Measurements from ENCODE around the gene SLC24A3.

Gene SLC24A3

DNA sequence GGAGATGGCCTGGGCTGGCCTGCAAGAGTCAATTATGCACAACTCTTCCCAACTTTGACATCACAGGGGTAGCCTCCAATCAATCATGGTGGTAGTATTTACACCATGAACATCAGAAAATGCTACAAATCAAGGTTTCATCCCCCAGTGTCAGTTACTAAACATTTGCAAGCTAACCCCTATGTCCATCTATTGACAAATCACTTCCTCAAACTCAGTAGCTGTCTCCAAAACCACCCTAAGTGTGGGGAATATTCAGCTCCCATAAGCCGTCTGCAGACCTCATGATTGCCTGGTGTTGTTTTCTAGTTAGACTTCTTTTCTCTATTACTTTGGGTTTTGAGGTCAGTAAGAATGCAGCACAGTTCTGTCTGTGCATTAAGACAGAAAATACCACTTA lies 344.8 kb downstream of the SLC24A3 start:
- no peaks in the 10 kb centered on the region for H3F3A ChIP-seq (ENCODE audit: control insufficient read depth, insufficient read depth)
- no peaks in the 10 kb centered on the region for H3K27me3 ChIP-seq (ENCODE audit: control insufficient read depth, low read length)
- no peaks in the 10 kb centered on the region for H3K79me2 ChIP-seq (ENCODE audit: control insufficient read depth, low read length)
- no peaks in the 10 kb centered on the region for H3K9me3 ChIP-seq (ENCODE audit: control insufficient read depth, insufficient read depth, low read length)
- H3K4me3 ChIP-seq (ENCODE audit: low read length): no peak overlapping the region
- no peak overlapping the region for H3K4me2 ChIP-seq (ENCODE audit: low read length)
- no peak for TF ChIP-seq EZH2phosphoT487 (IDR thresholded peaks at IDR 0.05; ENCODE audit: borderline replicate concordance, low read length)
- TF ChIP-seq CTCF (IDR thresholded peaks at IDR 0.05; ENCODE audit: low read depth, low read length, poor library complexity, severe bottlenecking): no peak
- no peaks in the 10 kb centered on the region for H3K9me2 ChIP-seq (replicated peaks; ENCODE audit: control insufficient read depth, low read length)
- no peaks in the 10 kb centered on the region for H4K20me1 ChIP-seq (ENCODE audit: control insufficient read depth, insufficient read depth, low read depth, low read length)
- no peak overlapping the region for H3K27ac ChIP-seq (ENCODE audit: low read depth, low read length)
- H3K4me1 ChIP-seq (ENCODE audit: control insufficient read depth, low read length): no peaks in the 10 kb centered on the region
- H3K36me3 ChIP-seq (ENCODE audit: control insufficient read depth, low read length): no peaks in the 10 kb centered on the region

GRCh38 chr20:19560881-19561480 lies 348.5 kb downstream of the SLC24A3 start:
- Histone ChIP-seq H3K79me2 (ENCODE audit: control insufficient read depth, low read length) (no peaks in the 10 kb centered on the region), H3K9me3 (ENCODE audit: control insufficient read depth, insufficient read depth, low read length) (no peaks in the 10 kb centered on the region), H4K20me1 (ENCODE audit: control insufficient read depth, insufficient read depth, low read depth, low read length) (no peaks in the 10 kb centered on the region), H3K36me3 (ENCODE audit: control insufficient read depth, low read length) (no peaks in the 10 kb centered on the region), H3K4me3 (ENCODE audit: low read length) (no peak overlapping the region), H3K9me2 (replicated peaks; ENCODE audit: control insufficient read depth, low read length) (no peaks in the 10 kb centered on the region), H3K27me3 (ENCODE audit: control insufficient read depth, low read length) (no peaks in the 10 kb centered on the region), H3F3A (ENCODE audit: control insufficient read depth, insufficient read depth) (no peaks in the 10 kb centered on the region), H3K4me2 (ENCODE audit: low read length) (no peak overlapping the region), H3K4me1 (ENCODE audit: control insufficient read depth, low read length) (no peaks in the 10 kb centered on the region), H3K27ac (ENCODE audit: low read depth, low read length) (no peak overlapping the region)
- TF ChIP-seq EZH2phosphoT487 (IDR thresholded peaks at IDR 0.05; ENCODE audit: borderline replicate concordance, low read length) (no peak), CTCF (IDR thresholded peaks at IDR 0.05; ENCODE audit: low read depth, low read length, poor library complexity, severe bottlenecking) (no peak)

- no peaks in the 10 kb centered on the region for H3F3A ChIP-seq (ENCODE audit: control insufficient read depth, insufficient read depth)
- no peak overlapping the region for H3K4me3 ChIP-seq (ENCODE audit: low read length)
- H3K4me2 ChIP-seq (ENCODE audit: low read length): no peak overlapping the region
- H3K27me3 ChIP-seq (ENCODE audit: control insufficient read depth, low read length): no peaks in the 10 kb centered on the region
- H3K79me2 ChIP-seq (ENCODE audit: control insufficient read depth, low read length): no peaks in the 10 kb centered on the region
- H3K36me3 ChIP-seq (ENCODE audit: control insufficient read depth, low read length): no peaks in the 10 kb centered on the region
- H3K4me1 ChIP-seq (ENCODE audit: control insufficient read depth, low read length): no peaks in the 10 kb centered on the region
- no peaks in the 10 kb centered on the region for H4K20me1 ChIP-seq (ENCODE audit: control insufficient read depth, insufficient read depth, low read depth, low read length)
- H3K9me3 ChIP-seq (ENCODE audit: control insufficient read depth, insufficient read depth, low read length): no peaks in the 10 kb centered on the region
- no peaks in the 10 kb centered on the region for H3K9me2 ChIP-seq (replicated peaks; ENCODE audit: control insufficient read depth, low read length)
- H3K27ac ChIP-seq (ENCODE audit: low read depth, low read length): no peak overlapping the region
- no peak for TF ChIP-seq EZH2phosphoT487 (IDR thresholded peaks at IDR 0.05; ENCODE audit: borderline replicate concordance, low read length)
- TF ChIP-seq CTCF (IDR thresholded peaks at IDR 0.05; ENCODE audit: low read depth, low read length, poor library complexity, severe bottlenecking): no peak
Observed at GRCh38 chr20:19562426-19562825, 350.0 kb downstream of the SLC24A3 start.

Measured in DOHH2 (cell line).